B cell (primary cell): ENCODE measurements around the gene CDK19.

Experiments
- EZH2 ChIP-seq: IDR thresholded peaks from 2 replicates; pipeline ENCODE4 v1.6.1; 2012; ENCODE audit warnings: borderline replicate concordance, low read depth, mild to moderate bottlenecking, moderate library complexity, low read length; ENCODE audit not compliant: insufficient read depth, poor library complexity, severe bottlenecking
- TF ChIP-seq, protein P1 (sequence below): fragments of 200-600 bp; IDR thresholded peaks from one replicate; pipeline ENCODE4 v1.8.0; 2022; ENCODE audit warnings: antibody characterized with exemption, mild to moderate bottlenecking

GRCh38 chr6:110683241-110683640 lies 132.0 kb downstream of the CDK19 start:
- TF ChIP-seq, protein P1, sequence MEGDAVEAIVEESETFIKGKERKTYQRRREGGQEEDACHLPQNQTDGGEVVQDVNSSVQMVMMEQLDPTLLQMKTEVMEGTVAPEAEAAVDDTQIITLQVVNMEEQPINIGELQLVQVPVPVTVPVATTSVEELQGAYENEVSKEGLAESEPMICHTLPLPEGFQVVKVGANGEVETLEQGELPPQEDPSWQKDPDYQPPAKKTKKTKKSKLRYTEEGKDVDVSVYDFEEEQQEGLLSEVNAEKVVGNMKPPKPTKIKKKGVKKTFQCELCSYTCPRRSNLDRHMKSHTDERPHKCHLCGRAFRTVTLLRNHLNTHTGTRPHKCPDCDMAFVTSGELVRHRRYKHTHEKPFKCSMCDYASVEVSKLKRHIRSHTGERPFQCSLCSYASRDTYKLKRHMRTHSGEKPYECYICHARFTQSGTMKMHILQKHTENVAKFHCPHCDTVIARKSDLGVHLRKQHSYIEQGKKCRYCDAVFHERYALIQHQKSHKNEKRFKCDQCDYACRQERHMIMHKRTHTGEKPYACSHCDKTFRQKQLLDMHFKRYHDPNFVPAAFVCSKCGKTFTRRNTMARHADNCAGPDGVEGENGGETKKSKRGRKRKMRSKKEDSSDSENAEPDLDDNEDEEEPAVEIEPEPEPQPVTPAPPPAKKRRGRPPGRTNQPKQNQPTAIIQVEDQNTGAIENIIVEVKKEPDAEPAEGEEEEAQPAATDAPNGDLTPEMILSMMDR = no peak
- TF ChIP-seq EZH2 = no peak
